Measurements from ENCODE around the gene PTGFRN. TPM values are rescaled to one million over a fixed set of nuclear protein-coding genes. Genes with fewer than 3 reads are reported as not detected.
"Not testable (repeated sequence)": the region's sequence is repeated elsewhere in the genome, so short reads cannot be mapped to it uniquely, and the experiment has no call there.

Gene PTGFRN
- polyA plus RNA-seq, 2 donors, result 25.9 to 37.2 TPM

- not testable (repeated sequence) for H3K36me3 ChIP-seq (ENCODE audit: control insufficient read depth in 2 of 2, insufficient read depth in 2 of 2, low read length in 1 of 2); H3K27ac ChIP-seq (ENCODE audit: low read depth in 2 of 2, low read length in 1 of 2); H3K9me3 ChIP-seq (ENCODE audit: control insufficient read depth in 2 of 2, insufficient read depth in 1 of 2, low read depth in 1 of 2, low read length in 1 of 2); H3K27me3 ChIP-seq (ENCODE audit: control insufficient read depth in 1 of 2, insufficient read depth in 2 of 2, low read length in 2 of 2); H3K4me3 ChIP-seq (ENCODE audit: low read depth in 1 of 2, low read length in 2 of 2); H3K4me1 ChIP-seq (ENCODE audit: control insufficient read depth in 2 of 2, insufficient read depth in 2 of 2, low read length in 1 of 2)
- WGBS, 2 donors, result 52 to 53% methylated on average over 6 of the region's 6 CpGs
Observed at GRCh38 chr1:116939780-116940543, 30.2 kb downstream of the PTGFRN start.

- H3K9me3 ChIP-seq (ENCODE audit: control insufficient read depth in 2 of 2, insufficient read depth in 1 of 2, low read depth in 1 of 2, low read length in 1 of 2), result no peaks in the 10 kb centered on the region
- no peaks in the 10 kb centered on the region for H3K27me3 ChIP-seq (ENCODE audit: control insufficient read depth in 1 of 2, insufficient read depth in 2 of 2, low read length in 2 of 2)
- H3K4me3 ChIP-seq (ENCODE audit: low read depth in 1 of 2, low read length in 2 of 2), result no peak overlapping the region
- 74 to 75% methylated on average over 2 of the region's 2 CpGs for whole genome bisulfite sequencing, 2 donors
- H3K27ac ChIP-seq (ENCODE audit: low read depth in 2 of 2, low read length in 1 of 2), result no peak overlapping the region
- H3K4me1 ChIP-seq (ENCODE audit: control insufficient read depth in 2 of 2, insufficient read depth in 2 of 2, low read length in 1 of 2), result peaks cover 2 to 4% of the 10 kb centered on the region in 2 donors
- peaks cover 0 to 7% of the 10 kb centered on the region in 2 donors for H3K36me3 ChIP-seq (ENCODE audit: control insufficient read depth in 2 of 2, insufficient read depth in 2 of 2, low read length in 1 of 2)
Observed at GRCh38 chr1:116940814-116941599, 31.3 kb downstream of the PTGFRN start.

DNA sequence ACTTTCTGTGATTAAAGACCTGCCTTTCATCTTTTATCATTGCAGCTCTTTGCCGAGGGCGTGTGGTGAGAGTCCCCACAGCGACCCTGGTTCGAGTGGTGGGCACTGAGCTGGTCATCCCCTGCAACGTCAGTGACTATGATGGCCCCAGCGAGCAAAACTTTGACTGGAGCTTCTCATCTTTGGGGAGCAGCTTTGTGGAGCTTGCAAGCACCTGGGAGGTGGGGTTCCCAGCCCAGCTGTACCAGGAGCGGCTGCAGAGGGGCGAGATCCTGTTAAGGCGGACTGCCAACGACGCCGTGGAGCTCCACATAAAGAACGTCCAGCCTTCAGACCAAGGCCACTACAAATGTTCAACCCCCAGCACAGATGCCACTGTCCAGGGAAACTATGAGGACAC is 32.0 kb downstream of the PTGFRN start:
- WGBS, 2 donors, result 89 to 92% methylated on average over 13 of the region's 13 CpGs

DNA sequence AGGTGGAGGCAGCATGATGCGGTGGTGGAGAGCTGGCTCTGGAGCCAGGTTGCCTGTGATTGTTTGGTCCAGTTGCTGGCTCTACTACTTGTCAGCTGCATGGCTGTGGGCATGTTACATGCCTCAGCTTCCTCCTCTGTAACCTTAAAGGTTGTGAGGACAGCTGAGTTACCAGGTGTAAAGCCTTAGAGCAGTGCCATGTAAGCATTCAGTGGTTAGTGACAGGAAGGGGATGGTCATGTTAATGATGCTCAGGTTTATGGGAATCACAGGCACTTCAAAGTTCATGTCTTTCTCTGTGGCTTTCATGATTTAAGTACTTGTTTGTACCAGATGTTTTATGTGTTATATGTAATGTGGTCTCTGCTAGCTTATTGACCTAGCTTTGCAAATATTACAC is 32.6 kb downstream of the PTGFRN start:
- H3K4me3 ChIP-seq (ENCODE audit: low read depth in 1 of 2, low read length in 2 of 2), result no peak overlapping the region
- 91 to 95% methylated on average over 1 of the region's 1 CpG for WGBS, 2 donors
- H3K4me1 ChIP-seq (ENCODE audit: control insufficient read depth in 2 of 2, insufficient read depth in 2 of 2, low read length in 1 of 2), result peaks cover under 1 to 4% of the 10 kb centered on the region in 2 donors
- no peak overlapping the region for H3K27ac ChIP-seq (ENCODE audit: low read depth in 2 of 2, low read length in 1 of 2)
- peaks cover 0 to 8% of the 10 kb centered on the region in 2 donors for H3K36me3 ChIP-seq (ENCODE audit: control insufficient read depth in 2 of 2, insufficient read depth in 2 of 2, low read length in 1 of 2)
- no peaks in the 10 kb centered on the region for H3K9me3 ChIP-seq (ENCODE audit: control insufficient read depth in 2 of 2, insufficient read depth in 1 of 2, low read depth in 1 of 2, low read length in 1 of 2)
- no peaks in the 10 kb centered on the region for H3K27me3 ChIP-seq (ENCODE audit: control insufficient read depth in 1 of 2, insufficient read depth in 2 of 2, low read length in 2 of 2)

More for the DNA sequence above, 32.0 kb downstream of the PTGFRN start:
- Histone ChIP-seq H3K27ac (ENCODE audit: low read depth in 2 of 2, low read length in 1 of 2) (no peak overlapping the region), H3K36me3 (ENCODE audit: control insufficient read depth in 2 of 2, insufficient read depth in 2 of 2, low read length in 1 of 2) (peaks cover 0 to 7% of the 10 kb centered on the region in 2 donors), H3K9me3 (ENCODE audit: control insufficient read depth in 2 of 2, insufficient read depth in 1 of 2, low read depth in 1 of 2, low read length in 1 of 2) (no peaks in the 10 kb centered on the region), H3K4me3 (ENCODE audit: low read depth in 1 of 2, low read length in 2 of 2) (no peak overlapping the region), H3K4me1 (ENCODE audit: control insufficient read depth in 2 of 2, insufficient read depth in 2 of 2, low read length in 1 of 2) (peaks cover 2 to 4% of the 10 kb centered on the region in 2 donors), H3K27me3 (ENCODE audit: control insufficient read depth in 1 of 2, insufficient read depth in 2 of 2, low read length in 2 of 2) (no peaks in the 10 kb centered on the region)

DNA sequence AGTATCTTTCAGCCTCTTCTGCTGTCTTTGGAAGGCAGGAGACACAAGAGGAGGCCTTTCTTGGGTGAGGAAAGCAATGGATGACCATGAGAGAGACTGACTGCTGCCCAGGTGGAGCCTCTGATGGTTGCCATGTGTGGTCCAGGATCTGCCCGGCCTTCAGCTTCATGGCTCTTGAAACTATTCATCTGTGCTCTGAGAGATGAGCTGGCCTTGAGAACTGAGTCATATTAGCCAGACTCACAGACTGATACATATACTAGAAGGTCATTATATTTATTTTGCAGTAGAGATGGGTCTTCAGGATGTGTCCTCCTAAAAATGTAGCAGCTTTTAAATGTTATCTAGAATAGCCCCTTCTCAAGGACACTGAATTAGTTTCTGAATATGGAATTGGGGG is 33.7 kb downstream of the PTGFRN start:
- Histone ChIP-seq H3K4me1 (ENCODE audit: control insufficient read depth in 2 of 2, insufficient read depth in 2 of 2, low read length in 1 of 2) (peaks cover 0 to 4% of the 10 kb centered on the region in 2 donors), H3K9me3 (ENCODE audit: control insufficient read depth in 2 of 2, insufficient read depth in 1 of 2, low read depth in 1 of 2, low read length in 1 of 2) (no peaks in the 10 kb centered on the region), H3K27ac (ENCODE audit: low read depth in 2 of 2, low read length in 1 of 2) (no peak overlapping the region), H3K4me3 (ENCODE audit: low read depth in 1 of 2, low read length in 2 of 2) (no peak overlapping the region), H3K36me3 (ENCODE audit: control insufficient read depth in 2 of 2, insufficient read depth in 2 of 2, low read length in 1 of 2) (peaks cover 0 to 9% of the 10 kb centered on the region in 2 donors), H3K27me3 (ENCODE audit: control insufficient read depth in 1 of 2, insufficient read depth in 2 of 2, low read length in 2 of 2) (no peaks in the 10 kb centered on the region)
- WGBS, 2 donors, result 80% methylated on average over 1 of the region's 1 CpG

DNA sequence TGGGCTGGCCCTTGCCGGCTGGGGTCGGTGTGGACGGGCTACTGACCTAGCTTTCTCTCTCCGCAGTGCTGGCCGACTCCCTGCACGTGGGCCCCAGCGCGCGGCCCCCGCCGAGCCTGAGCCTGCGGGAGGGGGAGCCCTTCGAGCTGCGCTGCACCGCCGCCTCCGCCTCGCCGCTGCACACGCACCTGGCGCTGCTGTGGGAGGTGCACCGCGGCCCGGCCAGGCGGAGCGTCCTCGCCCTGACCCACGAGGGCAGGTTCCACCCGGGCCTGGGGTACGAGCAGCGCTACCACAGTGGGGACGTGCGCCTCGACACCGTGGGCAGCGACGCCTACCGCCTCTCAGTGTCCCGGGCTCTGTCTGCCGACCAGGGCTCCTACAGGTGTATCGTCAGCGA is 34.9 kb downstream of the PTGFRN start:
- Histone ChIP-seq H3K27ac (ENCODE audit: low read depth in 2 of 2, low read length in 1 of 2) (no peak overlapping the region), H3K4me3 (ENCODE audit: low read depth in 1 of 2, low read length in 2 of 2) (no peak overlapping the region), H3K9me3 (ENCODE audit: control insufficient read depth in 2 of 2, insufficient read depth in 1 of 2, low read depth in 1 of 2, low read length in 1 of 2) (no peaks in the 10 kb centered on the region), H3K36me3 (ENCODE audit: control insufficient read depth in 2 of 2, insufficient read depth in 2 of 2, low read length in 1 of 2) (peaks cover 0 to 14% of the 10 kb centered on the region in 2 donors), H3K4me1 (ENCODE audit: control insufficient read depth in 2 of 2, insufficient read depth in 2 of 2, low read length in 1 of 2) (peaks cover 0 to 5% of the 10 kb centered on the region in 2 donors), H3K27me3 (ENCODE audit: control insufficient read depth in 1 of 2, insufficient read depth in 2 of 2, low read length in 2 of 2) (no peaks in the 10 kb centered on the region)
- 95% methylated on average over 42 of the region's 42 CpGs for WGBS, 2 donors

- no peak overlapping the region for H3K27ac ChIP-seq (ENCODE audit: low read depth in 2 of 2, low read length in 1 of 2)
- H3K4me3 ChIP-seq (ENCODE audit: low read depth in 1 of 2, low read length in 2 of 2), result no peak overlapping the region
- peaks cover 0 to 15% of the 10 kb centered on the region in 2 donors for H3K36me3 ChIP-seq (ENCODE audit: control insufficient read depth in 2 of 2, insufficient read depth in 2 of 2, low read length in 1 of 2)
- peaks cover 0 to 5% of the 10 kb centered on the region in 2 donors for H3K4me1 ChIP-seq (ENCODE audit: control insufficient read depth in 2 of 2, insufficient read depth in 2 of 2, low read length in 1 of 2)
- no peaks in the 10 kb centered on the region for H3K27me3 ChIP-seq (ENCODE audit: control insufficient read depth in 1 of 2, insufficient read depth in 2 of 2, low read length in 2 of 2)
- no peaks in the 10 kb centered on the region for H3K9me3 ChIP-seq (ENCODE audit: control insufficient read depth in 2 of 2, insufficient read depth in 1 of 2, low read depth in 1 of 2, low read length in 1 of 2)
- WGBS, 2 donors, result 62 to 78% methylated on average over 5 of the region's 5 CpGs
Observed at GRCh38 chr1:116945421-116945820, 35.7 kb downstream of the PTGFRN start.

DNA sequence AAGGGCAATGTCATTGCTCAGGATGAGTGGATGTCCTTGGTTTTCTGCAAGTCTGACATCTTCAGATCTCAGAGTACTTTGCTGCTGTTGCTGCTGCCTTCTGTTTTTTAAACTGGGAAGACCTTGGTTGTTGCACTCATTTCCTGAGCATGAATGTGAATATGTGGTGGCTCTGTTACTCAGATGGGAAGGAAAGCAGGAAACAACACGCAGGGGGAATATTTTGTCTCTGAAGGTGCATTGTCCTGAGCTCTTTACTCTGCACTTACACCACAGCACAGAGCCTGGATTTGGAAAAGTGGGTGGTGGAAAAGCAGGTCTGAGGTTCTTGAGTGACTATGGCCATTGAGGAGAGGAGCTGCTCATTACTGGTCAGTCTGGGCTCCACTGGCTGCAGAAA is 36.3 kb downstream of the PTGFRN start:
- H3K27ac ChIP-seq (ENCODE audit: low read depth in 2 of 2, low read length in 1 of 2), result no peak overlapping the region
- H3K4me3 ChIP-seq (ENCODE audit: low read depth in 1 of 2, low read length in 2 of 2), result no peak overlapping the region
- no peaks in the 10 kb centered on the region for H3K9me3 ChIP-seq (ENCODE audit: control insufficient read depth in 2 of 2, insufficient read depth in 1 of 2, low read depth in 1 of 2, low read length in 1 of 2)
- peaks cover 0 to 15% of the 10 kb centered on the region in 2 donors for H3K36me3 ChIP-seq (ENCODE audit: control insufficient read depth in 2 of 2, insufficient read depth in 2 of 2, low read length in 1 of 2)
- peaks cover 0 to 4% of the 10 kb centered on the region in 2 donors for H3K4me1 ChIP-seq (ENCODE audit: control insufficient read depth in 2 of 2, insufficient read depth in 2 of 2, low read length in 1 of 2)
- no peaks in the 10 kb centered on the region for H3K27me3 ChIP-seq (ENCODE audit: control insufficient read depth in 1 of 2, insufficient read depth in 2 of 2, low read length in 2 of 2)
- 68 to 72% methylated on average over 1 of the region's 1 CpG for WGBS, 2 donors

GRCh38 chr1:116947092-116947860 is 37.6 kb downstream of the PTGFRN start:
- Histone ChIP-seq H3K27ac (ENCODE audit: low read depth in 2 of 2, low read length in 1 of 2) (no peak overlapping the region), H3K9me3 (ENCODE audit: control insufficient read depth in 2 of 2, insufficient read depth in 1 of 2, low read depth in 1 of 2, low read length in 1 of 2) (no peaks in the 10 kb centered on the region), H3K4me1 (ENCODE audit: control insufficient read depth in 2 of 2, insufficient read depth in 2 of 2, low read length in 1 of 2) (peaks cover 0 to 4% of the 10 kb centered on the region in 2 donors), H3K4me3 (ENCODE audit: low read depth in 1 of 2, low read length in 2 of 2) (no peak overlapping the region), H3K27me3 (ENCODE audit: control insufficient read depth in 1 of 2, insufficient read depth in 2 of 2, low read length in 2 of 2) (no peaks in the 10 kb centered on the region), H3K36me3 (ENCODE audit: control insufficient read depth in 2 of 2, insufficient read depth in 2 of 2, low read length in 1 of 2) (peaks cover 0 to 14% of the 10 kb centered on the region in 2 donors)
- 59 to 69% methylated on average over 5 of the region's 5 CpGs for WGBS, 2 donors
